HUDEP-2 (cell line): ENCODE results near the gene SLC35F6.
"Not testable (repeated sequence)": the region's sequence is repeated elsewhere in the genome, so short reads cannot be mapped to it uniquely, and the experiment has no call there.

Source experiments
- DNase-seq, 76 experiments: peaks; one replicate each; lab custom pipeline; 2025; ENCODE audit not compliant: unreplicated experiment in 76 of 76; lab: John Stamatoyannopoulos, UW

The SLC35F6 gene

GRCh38 chr2:26730549-26731344 is 33.3 kb upstream of the SLC35F6 start:
- DNase-seq = peak in 1 of 76 experiments; percentile 4

DNA sequence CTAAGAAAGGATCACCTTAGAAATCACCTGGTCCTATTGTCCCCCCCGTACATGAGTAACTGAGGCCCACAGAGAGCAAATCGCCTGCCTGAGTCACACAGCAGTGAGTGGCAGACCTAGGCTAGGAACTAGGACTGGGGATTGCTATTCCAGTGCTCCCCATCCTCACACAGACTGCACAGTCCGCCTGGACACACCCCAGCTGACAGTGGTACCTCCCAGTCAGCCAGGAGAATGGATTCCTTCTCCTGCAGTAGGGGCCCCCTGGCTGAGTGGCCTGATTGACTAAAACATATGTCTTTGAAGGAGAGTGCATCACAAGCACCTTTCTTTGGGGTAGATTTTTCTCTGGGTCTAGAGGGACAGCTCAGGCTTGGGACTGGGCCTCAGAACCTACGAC is 32.4 kb upstream of the SLC35F6 start:
- DNase-seq = no peak

GRCh38 chr2:26732446-26732845 is 31.6 kb upstream of the SLC35F6 start:
- DNase-seq = no peak

- no peak for DNase-seq
These were observed 30.7 kb upstream of the SLC35F6 start for GRCh38 chr2:26733413-26733812.

DNA sequence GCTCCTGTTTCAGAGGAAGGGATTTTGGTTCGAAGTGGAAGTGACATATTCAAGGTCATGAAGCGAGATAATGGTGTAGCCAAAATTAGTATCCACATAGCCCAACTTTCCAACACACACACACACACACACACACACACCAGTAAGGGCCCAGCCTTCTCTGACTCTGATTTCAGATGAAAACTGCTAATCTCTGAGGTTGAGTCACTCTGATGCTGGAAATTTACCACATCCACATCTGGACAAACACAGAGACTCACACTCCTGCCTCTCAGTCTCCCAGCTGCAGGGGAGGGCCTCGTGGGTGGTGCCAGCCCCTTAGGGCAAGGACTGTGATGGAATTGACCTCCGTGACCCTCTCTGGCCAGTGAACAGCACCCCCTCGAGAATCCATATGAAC is 29.0 kb upstream of the SLC35F6 start:
- DNase-seq = peak in 2 of 76 experiments; percentile 8 to 17

- DNase-seq = peak in 1 of 76 experiments; percentile 7
These were observed 28.0 kb upstream of the SLC35F6 start for GRCh38 chr2:26735883-26736588.

DNA sequence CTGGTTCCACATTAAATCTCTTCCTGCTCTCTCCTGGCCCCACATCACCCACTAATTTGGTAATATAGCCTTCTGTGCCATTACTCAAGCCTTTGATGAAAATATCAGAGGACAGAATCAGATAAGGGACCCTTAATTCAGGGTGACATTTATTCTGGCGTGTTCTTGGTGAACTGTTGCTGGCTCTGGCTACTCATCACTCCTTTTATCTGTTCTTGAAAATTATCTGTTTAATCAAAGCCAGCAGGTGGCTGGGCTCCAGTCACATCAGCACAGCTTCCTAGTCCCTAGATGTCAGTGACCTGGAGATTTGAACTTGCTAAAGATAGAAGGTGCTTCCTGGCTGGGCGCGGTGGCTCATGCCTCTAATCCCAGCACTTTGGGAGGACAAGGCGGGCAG is 26.9 kb upstream of the SLC35F6 start:
- DNase-seq = no peak

DNA sequence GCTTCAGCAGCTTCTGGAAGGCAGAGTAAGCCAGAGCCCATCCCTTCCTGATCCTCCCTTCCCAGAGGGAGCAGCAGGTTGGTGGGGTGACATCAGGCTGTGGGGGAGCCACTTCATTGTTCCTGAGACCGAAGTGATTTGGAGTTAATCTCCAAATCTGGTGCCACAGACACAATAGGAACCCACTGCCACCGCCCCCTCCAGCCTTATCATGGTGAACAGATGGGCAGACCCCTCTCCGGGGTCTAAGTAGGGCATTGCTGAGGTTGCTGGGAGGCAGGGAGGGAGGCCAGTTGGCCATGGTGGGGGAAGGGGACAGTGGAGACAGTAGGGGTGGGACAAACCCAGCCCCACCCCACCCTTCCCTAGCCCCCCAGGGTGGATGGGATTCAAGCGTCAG is 25.6 kb upstream of the SLC35F6 start:
- no peak for DNase-seq

DNA sequence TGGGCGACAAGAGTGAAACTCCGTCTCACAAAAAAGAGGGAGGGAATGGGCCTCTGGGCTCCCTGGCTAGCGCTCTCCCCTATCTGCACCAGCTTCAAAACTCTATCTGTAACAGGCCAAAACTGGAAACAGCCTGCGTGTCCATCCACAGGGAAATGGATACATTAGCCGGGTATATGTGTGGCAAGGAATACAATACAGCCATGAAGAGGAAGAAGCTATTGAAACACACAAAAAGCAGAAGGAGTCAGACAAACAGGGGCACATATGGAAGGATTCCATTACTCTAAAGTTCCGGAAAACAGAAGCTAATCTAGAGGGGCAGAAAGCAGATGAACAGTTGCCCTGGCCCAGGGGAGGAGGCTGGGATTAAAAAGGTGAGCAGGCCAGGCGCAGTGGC is 24.6 kb upstream of the SLC35F6 start:
- DNase-seq = no peak

DNA sequence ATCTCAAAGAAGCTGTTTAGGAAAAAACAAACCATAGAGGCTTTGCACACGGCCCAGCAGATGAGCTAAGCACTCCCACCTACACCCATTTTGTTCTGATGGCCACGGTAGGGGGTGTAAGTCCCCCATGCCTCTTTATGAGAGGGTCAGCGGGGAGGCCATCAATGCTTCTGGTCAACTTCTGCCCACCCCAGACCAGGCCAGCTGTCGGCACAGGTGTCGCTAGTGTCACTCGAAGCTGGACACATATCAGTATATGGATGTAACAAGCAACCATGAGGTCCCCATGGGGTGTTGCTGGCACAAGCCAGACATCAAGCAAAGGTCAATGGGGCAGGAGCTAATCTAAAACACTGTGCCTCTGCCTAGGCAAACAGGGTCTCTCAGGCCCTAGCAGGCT is 23.7 kb upstream of the SLC35F6 start:
- DNase-seq = no peak

DNA sequence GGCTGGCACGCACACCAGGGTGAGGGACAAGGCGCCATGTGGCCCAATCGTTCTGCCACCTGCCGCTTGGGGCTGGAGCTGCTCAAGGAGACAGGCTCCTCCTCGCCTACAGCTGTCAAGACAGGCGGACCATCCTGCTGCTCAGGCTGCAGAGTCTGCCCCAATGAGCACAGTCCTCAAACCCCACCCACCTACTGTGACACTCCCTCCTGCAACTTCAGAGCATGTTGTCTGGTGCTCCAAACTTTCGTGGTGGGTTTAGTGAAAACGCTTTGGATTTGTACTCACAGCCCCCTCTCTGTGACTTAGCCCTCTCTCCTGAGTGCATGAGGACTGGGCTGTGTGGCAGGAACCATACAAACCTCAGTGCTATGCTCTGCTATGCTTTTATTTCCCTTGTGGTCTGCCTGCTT is 23.2 kb upstream of the SLC35F6 start:
- peak in 53 of 76 experiments; percentile 1 to 77 (median 28) for DNase-seq

- DNase-seq = no peak
These were observed 21.9 kb upstream of the SLC35F6 start for GRCh38 chr2:26742048-26742770.

- DNase-seq = no peak
These were observed 20.2 kb upstream of the SLC35F6 start for GRCh38 chr2:26743852-26744251.

- no peak for DNase-seq
These were observed 19.1 kb upstream of the SLC35F6 start for GRCh38 chr2:26744953-26745352.

DNA sequence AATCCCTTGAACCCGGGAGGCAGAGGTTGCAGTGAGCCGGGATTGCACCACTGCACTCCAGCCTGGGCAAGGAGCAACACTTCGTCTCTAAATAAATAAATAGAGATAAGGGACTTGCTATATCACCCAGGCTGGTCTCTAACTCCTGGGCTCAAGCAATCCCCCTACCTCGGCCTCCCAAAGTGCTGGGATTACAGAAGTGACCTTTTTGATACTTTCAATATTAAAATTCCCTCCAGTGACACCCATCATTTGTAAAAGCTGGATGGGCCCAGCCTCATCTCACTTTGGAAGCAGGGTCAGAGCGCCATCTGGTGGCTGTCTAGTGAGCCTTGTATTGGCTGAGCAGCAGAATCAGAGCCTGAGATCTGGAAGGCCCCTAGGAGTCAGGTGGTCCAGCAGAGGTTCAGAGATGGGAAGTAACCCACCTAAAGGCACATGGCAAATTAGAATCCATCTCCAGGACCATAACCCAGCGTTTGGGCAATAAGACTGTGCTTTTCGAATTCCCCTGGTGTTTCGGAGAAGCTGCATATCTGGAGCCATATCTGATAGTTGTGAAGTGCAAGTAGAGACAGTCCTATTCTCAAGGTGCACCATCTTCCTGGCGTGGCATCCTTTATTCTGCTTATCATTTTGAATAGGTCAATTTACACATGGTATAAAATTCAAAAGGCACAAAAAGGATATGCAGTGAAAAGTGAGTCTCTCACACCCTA is 18.3 kb upstream of the SLC35F6 start:
- peak in 68 of 76 experiments; percentile 2 to 80 (median 58) for DNase-seq

- DNase-seq = no peak
These were observed 17.1 kb upstream of the SLC35F6 start for GRCh38 chr2:26746934-26747333.

DNA sequence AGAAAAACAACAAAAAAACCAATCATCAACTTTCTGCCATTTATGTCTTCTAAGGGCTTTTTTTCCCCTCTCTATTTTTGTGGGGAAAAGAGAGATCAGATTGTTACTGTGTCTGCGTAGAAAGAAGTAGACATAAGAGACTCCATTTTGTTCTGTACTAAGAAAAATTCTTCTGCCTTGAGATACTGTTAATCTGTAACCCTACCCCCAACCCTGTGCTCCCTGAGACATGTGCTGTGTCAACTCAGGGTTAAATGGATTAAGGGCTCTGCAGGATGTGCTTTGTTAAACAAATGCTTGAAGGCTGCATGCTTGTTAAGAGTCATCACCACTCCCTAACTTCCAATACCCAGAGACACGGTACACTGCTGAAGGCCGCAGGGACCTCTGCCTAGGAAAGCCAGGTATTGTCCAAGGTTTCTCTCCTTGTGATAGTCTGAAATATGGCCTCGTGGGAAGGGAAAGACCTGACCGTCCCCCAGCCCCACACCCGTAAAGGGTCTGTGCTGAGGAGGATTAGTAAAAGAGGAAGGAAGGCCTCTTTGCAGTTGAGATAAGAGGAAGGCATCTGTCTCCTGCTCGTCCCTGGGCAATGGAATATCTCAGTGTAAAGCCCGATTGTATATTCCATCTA is 14.2 kb upstream of the SLC35F6 start:
- DNase-seq = not testable (repeated sequence)

GRCh38 chr2:26750467-26750866 is 13.6 kb upstream of the SLC35F6 start:
- not testable (repeated sequence) for DNase-seq

- DNase-seq = no peak
These were observed 11.4 kb upstream of the SLC35F6 start for GRCh38 chr2:26752656-26753055.

DNA sequence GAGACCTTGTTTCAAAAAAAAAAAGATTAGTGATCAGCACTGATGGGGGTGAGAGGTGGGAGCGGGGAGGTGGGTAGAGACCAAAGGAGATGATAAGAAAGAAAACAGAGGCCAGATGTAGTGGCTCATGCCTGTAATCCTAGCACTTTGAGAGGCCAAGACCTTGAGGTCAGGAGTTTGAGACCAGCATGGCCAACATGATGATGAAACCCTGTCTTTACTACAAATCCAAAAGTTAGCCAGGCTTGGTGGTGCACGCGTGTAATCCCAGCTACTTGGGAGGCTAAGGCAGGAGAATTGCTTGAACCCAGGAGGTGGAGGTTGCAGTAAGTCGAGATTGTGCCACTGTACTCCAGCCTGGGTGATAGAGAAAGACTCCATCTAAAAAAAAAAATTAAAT is 9.5 kb upstream of the SLC35F6 start:
- DNase-seq = no peak
